ENCODE data around the gene ACTMAP. TPM values are rescaled to one million over a fixed set of nuclear protein-coding genes. Genes with fewer than 3 reads are reported as not detected.
A peak's percentile ranks its signal among the peaks of the same experiment; 100 is the strongest.

ACTMAP gene
- total and polyA plus RNA-seq, 9 of the 15 experiments (the other 6 are each of a cell fraction or from before 2014, with no cell fraction given): 1.7 to 16.6 (median 4.9) TPM

GRCh38 chr19:40798683-40799557, 48.6 kb upstream of the ACTMAP start, which contains the start of gene EGLN2 (continued):
- peak; percentile 1; the same call in 1 of the 2 replicates for TF ChIP-seq HMGXB4 (CRISPR knock-in tag; IDR thresholded peaks at IDR 0.05)
- peak; percentile 32; the same call in 1 of the 2 replicates for TF ChIP-seq CTBP1 (IDR thresholded peaks at IDR 0.05; ENCODE audit: borderline replicate concordance)
- no peak for TF ChIP-seq CUX1 (CRISPR knock-in tag; IDR thresholded peaks at IDR 0.05)
- peak; percentile 54 for TF ChIP-seq PRDM10 (IDR thresholded peaks at IDR 0.05; ENCODE audit: partially characterized antibody)
- no peak for TF ChIP-seq CREB5 (CRISPR knock-in tag; IDR thresholded peaks at IDR 0.05)
- TF ChIP-seq ZNF23 (CRISPR knock-in tag; IDR thresholded peaks at IDR 0.05): no peak
- no peak for TF ChIP-seq PHB2 (IDR thresholded peaks at IDR 0.05; ENCODE audit: low read depth)
- peak; percentile 60 for TF ChIP-seq USF2 (CRISPR knock-in tag; IDR thresholded peaks at IDR 0.05)
- peak; percentile 67 for TF ChIP-seq EGR1 (conservative IDR thresholded peaks at IDR 0.05)
- TF ChIP-seq XRCC3 (IDR thresholded peaks at IDR 0.05): no peak
- TF ChIP-seq RFX5 (IDR thresholded peaks at IDR 0.05; ENCODE audit: low read depth, low read length): no peak
- TF ChIP-seq MAX (CRISPR knock-in tag; IDR thresholded peaks at IDR 0.05): peak; percentile 63; the same call in 1 of the 2 replicates
- peak; percentile 92 for TF ChIP-seq SP1 (CRISPR knock-in tag; IDR thresholded peaks at IDR 0.05)

Data from K562 (cell line).